Testis (tissue), 3 donors: ENCODE results near the gene GATB. TPM values are rescaled to one million over a fixed set of nuclear protein-coding genes. Genes with fewer than 3 reads are reported as not detected.

Experiments
- DNase-seq: peaks from one replicate; pipeline ENCODE4 v3.0.0-alpha.2; 2019
- H3K27ac ChIP-seq, 2 donors: fragments of 200-600 bp; sonication (generic); one replicate each; pipeline ENCODE4 v1.5.1; 2019
- H3K27me3 ChIP-seq: fragments of 200-600 bp; sonication (generic); one replicate; pipeline ENCODE4 v1.5.1; 2019
- H3K36me3 ChIP-seq: fragments of 200-600 bp; sonication (generic); one replicate; pipeline ENCODE4 v1.5.1; 2017; ENCODE audit warnings: low read depth; ENCODE audit errors: missing control alignments
- H3K4me1 ChIP-seq: fragments of 200-600 bp; sonication (generic); one replicate; pipeline ENCODE4 v1.5.1; 2019
- H3K4me3 ChIP-seq, 2 donors: fragments of 200-600 bp; sonication (generic); one replicate each; pipeline ENCODE4 v1.5.1; 2017 to 2019
- H3K9me3 ChIP-seq: fragments of 200-600 bp; sonication (generic); one replicate; pipeline ENCODE4 v1.5.1; 2017
- CTCF ChIP-seq, 3 experiments: fragments of 450-650 bp in 2 of 3; fragments of 200-600 bp in 1 of 3; sonication (generic) in 1 of 3; IDR thresholded peaks; one replicate each; pipeline ENCODE4 v1.5.1; 2016 to 2019; ENCODE audit warnings: antibody characterized with exemption in 3 of 3, mild to moderate bottlenecking in 2 of 3, moderate library complexity in 1 of 3
- POLR2A ChIP-seq: fragments of 450-650 bp; IDR thresholded peaks from one replicate; pipeline ENCODE4 v1.6.1; 2017; ENCODE audit warnings: antibody characterized with exemption, mild to moderate bottlenecking, moderate library complexity
- WGBS, 2 donors: methylation state at CpG; one replicate each; pipeline ENCODE4 v1.1.5; 2018; 5-methylcytosine and 5-hydroxymethylcytosine counted together
- intact Hi-C: fragments of 100-400 bp; cut with DNase I; formaldehyde crosslinking; loops from one replicate; pipeline ENCODE4 v1.15.1; 2023; ENCODE audit warnings: low total_unique reads
- polyA plus RNA-seq: library from polyadenylated mRNA; stranded (reverse); fragments of 350-450 nt; fragmentation: Illumina TruSeq; extraction: RNeasy Lipid Tissue Mini Kit (QIAGEN cat#74804); gene quantifications from one replicate; pipeline ENCODE4 v1.2.3, GENCODE V29; 2014; ENCODE audit warnings: low read depth, low replicate concordance; ENCODE audit not compliant: insufficient read depth
- total RNA-seq, 2 donors: library from RNA; depleted of rRNA; stranded (reverse); fragments of >200 nt; gene quantifications; one replicate each; pipeline ENCODE4 v1.2.3, GENCODE V29; 2016

Gene GATB
- total and polyA plus RNA-seq, 3 donors from 2014 or later = 21.9 to 49.4 (median 44.7) TPM

GRCh38 chr4:151667048-151667447, 93.8 kb downstream of the GATB start:
- Histone ChIP-seq H3K9me3 (no peaks in the 10 kb centered on the region), H3K36me3 (no peaks in the 10 kb centered on the region), H3K4me3 (no peak overlapping the region), H3K27me3 (no peaks in the 10 kb centered on the region), H3K27ac (no peak overlapping the region), H3K4me1 (no peaks in the 10 kb centered on the region)
- 56 to 62% methylated on average over 3 of the region's 3 CpGs for WGBS, 2 donors
- intact Hi-C loops = no loop called here
- DNase-seq = no peak
- no peak for TF ChIP-seq POLR2A
- TF ChIP-seq CTCF (IDR thresholded peaks at IDR 0.05) = no peak

GRCh38 chr4:151666501-151666900, 94.3 kb downstream of the GATB start:
- no peak overlapping the region for H3K27ac ChIP-seq
- WGBS, 2 donors = 72 to 97% methylated on average over 5 of the region's 5 CpGs
- no peaks in the 10 kb centered on the region for H3K27me3 ChIP-seq
- no peak for TF ChIP-seq CTCF (IDR thresholded peaks at IDR 0.05)
- TF ChIP-seq POLR2A = no peak
- no peaks in the 10 kb centered on the region for H3K9me3 ChIP-seq
- H3K36me3 ChIP-seq = no peaks in the 10 kb centered on the region
- H3K4me3 ChIP-seq = no peak overlapping the region
- no peak for DNase-seq
- H3K4me1 ChIP-seq = no peaks in the 10 kb centered on the region
- intact Hi-C loops = no loop called here

- H3K4me3 ChIP-seq = no peak overlapping the region
- TF ChIP-seq POLR2A = no peak
- TF ChIP-seq CTCF (IDR thresholded peaks at IDR 0.05) = no peak
- H3K4me1 ChIP-seq = no peaks in the 10 kb centered on the region
- no peaks in the 10 kb centered on the region for H3K9me3 ChIP-seq
- 93 to 97% methylated on average over 9 of the region's 9 CpGs for WGBS, 2 donors
- no peak overlapping the region for H3K27ac ChIP-seq
- no peak for DNase-seq
- H3K27me3 ChIP-seq = no peaks in the 10 kb centered on the region
- intact Hi-C loops = no loop called here
- no peaks in the 10 kb centered on the region for H3K36me3 ChIP-seq
Measured at GRCh38 chr4:151665785-151666127, 95.1 kb downstream of the GATB start.

GRCh38 chr4:151665022-151665784, 95.6 kb downstream of the GATB start:
- no peak for TF ChIP-seq CTCF (IDR thresholded peaks at IDR 0.05)
- no peak for TF ChIP-seq POLR2A
- Histone ChIP-seq H3K36me3 (no peaks in the 10 kb centered on the region), H3K27ac (no peak overlapping the region), H3K4me1 (no peaks in the 10 kb centered on the region), H3K9me3 (no peaks in the 10 kb centered on the region), H3K27me3 (no peaks in the 10 kb centered on the region), H3K4me3 (no peak overlapping the region)
- intact Hi-C loops = no loop called here
- no peak for DNase-seq
- WGBS, 2 donors = 87 to 88% methylated on average over 12 of the region's 12 CpGs

GRCh38 chr4:151664289-151664688, 96.5 kb downstream of the GATB start:
- DNase-seq = no peak
- intact Hi-C loops = no loop called here
- Histone ChIP-seq H3K27me3 (no peaks in the 10 kb centered on the region), H3K27ac (no peak overlapping the region), H3K9me3 (no peaks in the 10 kb centered on the region), H3K4me3 (no peak overlapping the region), H3K36me3 (no peaks in the 10 kb centered on the region), H3K4me1 (no peaks in the 10 kb centered on the region)
- 80 to 91% methylated on average over 2 of the region's 2 CpGs for WGBS, 2 donors
- no peak for TF ChIP-seq POLR2A
- no peak for TF ChIP-seq CTCF (IDR thresholded peaks at IDR 0.05)
